ENCODE results near the gene RASAL2.
"Not testable (repeated sequence)": the region's sequence is repeated elsewhere in the genome, so short reads cannot be mapped to it uniquely, and the experiment has no call there.

The RASAL2 gene

DNA sequence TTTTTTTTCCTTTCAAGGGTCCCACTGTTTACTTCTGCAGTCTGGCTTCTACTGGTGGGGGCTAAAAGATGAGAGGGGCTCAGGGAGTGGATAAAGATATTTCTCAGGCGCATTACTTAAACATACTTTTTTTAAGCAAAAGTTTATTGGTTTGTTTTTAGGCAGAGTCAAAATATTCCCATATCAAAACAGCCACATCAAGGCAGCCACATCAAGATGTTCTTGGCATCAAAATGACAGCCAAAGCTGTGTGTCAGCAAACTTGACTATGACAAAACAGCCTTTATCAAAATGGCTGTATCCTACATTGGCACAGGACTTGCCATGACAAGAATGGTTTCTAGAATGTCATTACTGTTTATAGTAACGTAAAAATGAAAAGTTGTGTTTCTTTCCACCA, 22.1 kb upstream of the RASAL2 start:
- no peak for DNase-seq (ENCODE audit: low spot score)

DNA sequence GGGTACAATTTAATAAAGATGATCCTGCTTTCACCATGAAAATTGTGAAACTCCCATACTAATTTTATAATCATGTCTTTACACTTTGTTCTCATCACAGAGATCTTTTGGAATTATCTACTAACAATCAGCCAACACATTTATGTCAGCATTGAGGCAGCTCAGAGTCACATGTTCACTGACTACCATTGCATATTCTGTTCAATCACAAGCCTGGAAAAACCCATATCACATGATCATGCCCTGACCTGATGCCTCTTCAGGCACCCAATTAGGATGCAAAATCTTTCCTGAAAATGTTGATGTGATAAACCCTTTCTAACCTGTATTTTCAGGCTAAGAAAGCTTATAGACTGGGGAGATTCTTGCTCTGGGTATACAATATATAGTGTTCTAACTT, 21.6 kb upstream of the RASAL2 start:
- no peak for DNase-seq (ENCODE audit: low spot score)

DNA sequence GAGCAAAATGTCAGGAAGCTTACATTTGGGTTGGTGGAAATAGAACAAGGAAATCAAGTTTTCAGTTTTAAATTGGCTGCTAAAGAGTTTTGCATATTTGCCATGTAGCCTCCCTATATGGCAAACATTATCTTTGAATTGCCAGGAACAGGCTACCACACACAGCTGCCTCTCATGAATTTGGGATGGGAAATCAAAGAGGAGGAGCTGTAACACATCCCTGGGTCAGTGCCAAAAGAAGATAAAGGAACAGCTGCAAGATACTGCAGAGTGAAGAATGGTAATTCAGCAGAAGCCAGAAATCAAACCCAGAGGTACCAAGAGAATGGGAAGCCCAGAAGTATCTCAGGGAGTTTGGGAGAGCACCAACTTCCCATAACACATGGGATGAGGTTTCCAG, 18.6 kb upstream of the RASAL2 start:
- no peak for DNase-seq (ENCODE audit: low spot score)

DNA sequence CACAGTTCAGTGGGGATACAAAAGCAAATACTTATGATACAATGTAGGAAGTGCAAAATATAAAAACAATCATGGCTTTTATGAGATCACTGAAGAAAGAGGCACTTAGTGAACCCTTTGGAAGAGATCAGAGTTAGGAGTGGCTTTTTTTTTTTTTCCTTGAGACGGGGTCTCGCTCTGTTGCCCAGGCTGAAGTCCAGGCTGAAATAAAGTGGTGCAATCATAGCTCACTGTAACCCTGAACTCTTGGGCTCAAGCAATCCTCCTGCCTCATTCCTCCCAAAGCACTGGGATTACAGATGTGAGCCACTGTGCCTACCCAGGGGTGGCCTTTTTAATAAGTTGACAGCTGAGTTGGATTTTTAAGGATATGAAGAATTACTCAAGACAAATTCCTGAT, 17.3 kb upstream of the RASAL2 start:
- no peak for DNase-seq (ENCODE audit: low spot score)

DNA sequence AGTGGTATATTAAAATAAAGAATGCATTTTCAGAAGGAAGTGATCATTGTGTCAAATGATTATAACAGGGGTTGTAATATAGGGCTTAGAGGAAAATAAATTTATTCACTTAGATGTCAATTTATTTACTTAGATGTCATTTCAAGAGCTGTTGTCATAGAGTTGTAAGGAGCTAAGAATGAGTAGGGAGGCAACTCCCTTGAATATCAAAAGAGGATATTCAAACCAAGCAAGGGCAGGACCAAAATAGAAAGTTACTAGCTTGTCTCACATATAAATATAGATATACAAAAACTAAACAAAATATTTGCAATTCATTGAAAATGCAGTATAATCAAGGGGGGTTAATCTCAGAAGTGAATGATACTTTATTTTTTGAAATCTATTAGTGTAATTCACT, 16.0 kb upstream of the RASAL2 start:
- no peak for DNase-seq (ENCODE audit: low spot score)

DNA sequence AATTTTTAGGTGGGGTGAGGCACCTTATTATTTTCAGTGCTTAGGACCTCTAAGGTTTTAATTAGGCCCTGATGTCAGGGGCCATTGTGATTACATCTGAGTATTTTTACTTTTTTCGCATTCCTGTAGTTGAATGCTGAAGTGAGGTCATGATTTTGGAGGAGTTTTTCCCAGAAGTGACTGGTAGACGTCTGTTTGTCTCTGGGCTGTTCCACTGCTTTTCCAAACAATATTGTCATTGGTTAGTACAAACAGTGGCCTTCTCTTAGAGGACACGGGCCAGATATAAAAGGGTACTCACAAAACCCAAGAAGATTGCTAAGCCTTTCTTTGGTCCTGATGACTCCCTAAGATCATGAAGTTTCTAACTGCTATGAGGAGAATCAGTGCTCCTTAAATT, 7.6 kb upstream of the RASAL2 start:
- DNase-seq (ENCODE audit: low spot score) = no peak

DNA sequence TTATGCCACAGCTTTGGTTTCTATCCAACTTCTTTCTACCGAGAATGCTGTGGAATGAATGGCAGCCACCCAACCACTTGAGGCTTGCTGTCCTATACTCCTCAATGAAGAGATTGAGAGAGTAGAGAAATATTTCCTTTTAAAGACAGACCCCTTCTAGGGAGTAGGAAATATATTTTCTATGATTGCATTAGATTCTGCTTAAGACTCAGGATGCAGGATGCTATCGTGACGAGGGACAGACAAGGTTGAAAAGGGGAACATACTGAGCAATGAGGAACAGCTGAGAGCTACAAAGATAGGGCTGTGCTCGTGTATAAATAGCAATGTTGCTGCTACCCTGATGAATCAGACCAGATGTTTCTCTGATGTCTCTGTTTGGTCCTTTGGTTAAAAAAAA, 7.1 kb upstream of the RASAL2 start:
- no peak for DNase-seq (ENCODE audit: low spot score)

DNA sequence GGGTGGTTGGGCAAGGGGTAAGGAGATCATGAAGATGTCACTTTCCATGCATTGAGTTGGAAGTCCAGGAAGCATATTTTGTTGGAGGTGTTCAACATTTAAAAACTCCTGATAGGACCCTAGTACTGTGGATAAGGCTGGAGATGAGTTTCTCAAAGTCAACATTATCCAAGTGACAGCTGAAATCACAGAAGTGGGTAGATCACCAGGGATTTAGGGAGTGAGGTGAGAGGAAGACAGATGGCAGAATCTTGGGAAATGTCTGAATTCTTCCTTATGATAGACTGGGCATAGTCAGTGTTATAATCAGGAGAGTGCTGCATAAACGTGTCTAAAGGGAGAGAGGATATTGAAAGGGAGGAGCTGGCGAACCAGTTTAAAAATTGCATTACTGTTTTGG, 5.3 kb upstream of the RASAL2 start:
- no peak for DNase-seq (ENCODE audit: low spot score)

DNA sequence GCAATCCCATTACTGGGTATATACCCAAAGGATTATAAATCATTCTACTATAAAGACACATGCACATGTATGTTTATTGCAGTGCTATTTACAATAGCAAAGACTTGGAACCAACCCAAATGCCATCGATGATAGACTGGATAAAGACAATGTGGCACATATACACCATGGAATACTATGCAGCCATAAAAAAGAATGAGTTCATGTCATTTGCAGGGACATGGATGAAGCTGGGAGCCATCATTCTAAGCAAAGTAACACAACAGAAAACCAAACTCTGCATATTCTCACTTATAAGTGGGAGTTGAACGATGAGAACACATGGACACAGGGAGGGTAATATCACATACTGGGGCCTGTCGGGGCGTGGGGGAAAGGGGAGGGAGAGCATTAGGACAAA, 2.5 kb upstream of the RASAL2 start:
- DNase-seq (ENCODE audit: low spot score) = not testable (repeated sequence)

DNA sequence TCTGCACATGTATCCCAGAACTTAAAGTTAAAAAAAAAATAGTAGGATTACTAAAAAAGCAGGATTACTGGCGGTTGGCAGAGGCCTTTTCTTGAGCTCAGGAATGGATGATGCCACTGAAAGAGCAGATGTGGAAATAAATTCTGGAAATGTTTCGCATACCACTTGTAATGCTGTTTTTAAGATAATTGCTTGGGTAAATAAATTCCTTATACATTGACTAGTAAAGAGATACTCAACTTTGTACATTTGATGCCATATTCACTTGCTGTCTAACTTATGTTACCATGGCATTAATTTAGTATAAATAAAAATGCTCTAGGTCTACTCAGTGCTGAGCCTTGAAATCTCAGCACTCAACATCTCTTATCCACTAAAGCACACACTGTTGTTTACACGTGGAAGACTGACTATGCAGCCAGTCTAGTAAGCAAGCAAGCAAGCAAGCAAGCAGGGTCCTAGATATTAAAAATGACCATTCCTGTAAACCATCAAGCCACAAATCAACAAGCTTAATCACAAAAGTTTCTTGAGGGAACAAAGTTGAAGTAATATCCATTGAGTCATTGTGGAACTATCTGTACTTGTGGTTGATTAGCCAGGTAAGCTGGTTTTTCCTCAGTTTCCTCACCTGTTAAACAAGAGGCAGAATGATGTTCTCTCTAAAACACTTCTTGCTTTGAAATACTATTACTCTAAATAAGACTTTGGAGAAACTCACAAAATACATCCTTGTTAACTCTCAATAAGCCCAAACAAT, 1.7 kb upstream of the RASAL2 start:
- no peak for DNase-seq (ENCODE audit: low spot score)

DNA sequence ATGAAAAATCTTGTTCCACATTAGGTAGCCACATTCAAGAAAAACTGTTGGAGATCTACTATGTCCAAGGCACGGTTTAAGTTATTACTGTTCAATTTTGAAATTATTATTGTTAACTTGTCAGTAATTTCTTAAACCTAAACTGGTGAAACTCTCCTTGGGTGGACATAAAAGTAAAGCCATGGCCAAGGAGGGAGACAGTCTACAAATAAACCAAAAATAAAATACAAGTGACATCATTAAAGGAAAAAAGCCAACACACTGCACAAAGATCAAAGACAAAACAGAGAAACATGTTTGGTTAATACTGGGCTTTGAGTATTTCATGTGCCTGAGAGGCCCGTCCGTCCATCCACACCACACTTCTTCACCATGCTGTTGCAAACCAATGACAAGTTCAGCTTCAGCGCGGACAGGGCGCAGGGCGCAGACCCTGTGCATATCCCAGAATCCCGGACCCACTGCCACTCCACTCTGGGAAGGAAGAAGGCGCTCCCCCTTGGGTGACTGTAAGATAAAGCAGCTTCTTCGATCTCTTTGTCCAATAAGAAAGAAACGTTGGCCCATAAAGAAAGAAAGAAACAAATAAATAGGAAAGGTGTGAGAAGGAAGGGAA, 918 bp upstream of the RASAL2 start:
- DNase-seq (ENCODE audit: low spot score) = no peak

DNA sequence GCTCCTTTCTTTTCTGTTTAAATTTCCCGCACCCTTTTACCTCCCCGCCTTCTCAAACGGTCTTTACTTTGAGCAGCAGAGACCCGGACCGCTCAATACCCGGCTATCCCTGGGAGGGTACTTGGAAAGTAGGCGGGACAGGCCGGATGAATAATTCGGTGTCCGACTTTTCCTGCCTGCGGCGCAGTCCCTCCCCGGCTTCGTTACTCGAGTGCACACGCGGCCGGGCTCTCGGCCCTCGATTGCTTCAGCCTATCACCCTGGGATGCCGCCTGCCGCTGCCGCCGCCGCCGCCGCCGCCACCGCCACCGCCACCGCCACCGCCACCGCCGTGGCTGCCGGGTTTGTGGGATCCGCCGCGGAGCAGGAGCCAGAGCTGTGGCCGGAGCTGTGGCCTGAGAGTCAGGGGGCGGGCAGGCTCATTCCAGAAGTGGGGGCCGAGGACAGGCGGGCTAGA, 382 bp upstream of the RASAL2 start:
- DNase-seq (ENCODE audit: low spot score) = peak; percentile 96

DNA sequence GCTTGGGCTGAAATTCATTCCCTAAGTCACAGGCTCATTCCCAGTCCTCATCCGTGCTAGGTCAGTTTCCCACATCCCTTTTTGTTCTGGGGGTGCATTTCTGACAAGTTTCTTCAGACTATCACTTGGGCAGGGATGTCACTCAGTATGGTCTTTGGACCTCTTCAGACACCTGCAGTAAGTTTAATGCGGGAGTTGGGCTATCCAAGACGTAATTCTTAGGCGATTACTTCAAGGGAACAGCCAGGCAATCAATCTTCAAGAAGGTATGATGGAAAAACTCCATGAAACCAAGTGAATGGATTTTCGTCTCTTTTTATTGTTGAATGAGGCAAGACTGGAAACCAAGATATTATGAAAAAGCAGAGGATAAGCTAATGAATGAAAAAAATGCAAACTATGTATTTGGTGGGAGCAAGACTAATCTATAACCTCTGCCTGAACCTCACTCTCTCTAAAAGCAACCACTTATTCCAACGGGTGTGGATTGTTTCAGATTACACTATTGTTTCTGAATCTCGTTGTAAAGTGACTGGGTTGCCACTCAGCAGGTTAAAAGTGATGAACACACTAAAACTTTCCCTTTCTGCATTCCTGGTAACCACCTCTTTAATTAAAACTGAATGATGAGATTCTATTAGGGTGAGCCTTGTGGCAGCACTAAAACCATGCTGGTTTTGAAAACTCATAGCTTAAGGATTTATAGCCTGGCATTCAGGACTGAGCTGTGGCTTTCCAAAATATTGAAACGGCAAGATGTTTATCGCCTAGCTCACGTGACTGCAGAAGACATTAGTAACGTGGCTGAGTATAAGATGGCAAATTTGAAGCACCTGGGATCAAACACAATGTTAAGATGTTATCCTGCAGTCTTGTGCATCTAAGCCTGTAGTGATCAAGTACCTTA, 1.1 kb downstream of the RASAL2 start:
- DNase-seq (ENCODE audit: low spot score) = peak; percentile 68

DNA sequence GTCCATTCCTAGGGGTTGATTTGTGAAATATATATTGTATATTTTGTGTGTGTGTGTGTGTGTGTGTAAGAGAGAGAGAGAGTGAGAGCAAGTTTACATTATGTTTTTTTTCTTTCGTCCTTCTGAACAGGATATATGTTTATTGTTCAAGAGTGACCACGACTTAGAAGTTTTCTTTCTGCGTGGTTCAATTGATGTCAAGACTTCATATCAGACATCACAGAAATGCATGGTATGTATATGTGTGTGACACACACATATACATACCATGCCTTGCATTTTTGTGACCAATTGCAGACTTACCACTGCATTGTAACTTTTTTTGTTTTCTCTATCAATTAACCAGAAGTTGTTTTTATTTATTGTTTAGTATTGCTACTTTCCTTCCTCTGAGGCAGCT, 2.5 kb downstream of the RASAL2 start:
- DNase-seq (ENCODE audit: low spot score) = no peak

DNA sequence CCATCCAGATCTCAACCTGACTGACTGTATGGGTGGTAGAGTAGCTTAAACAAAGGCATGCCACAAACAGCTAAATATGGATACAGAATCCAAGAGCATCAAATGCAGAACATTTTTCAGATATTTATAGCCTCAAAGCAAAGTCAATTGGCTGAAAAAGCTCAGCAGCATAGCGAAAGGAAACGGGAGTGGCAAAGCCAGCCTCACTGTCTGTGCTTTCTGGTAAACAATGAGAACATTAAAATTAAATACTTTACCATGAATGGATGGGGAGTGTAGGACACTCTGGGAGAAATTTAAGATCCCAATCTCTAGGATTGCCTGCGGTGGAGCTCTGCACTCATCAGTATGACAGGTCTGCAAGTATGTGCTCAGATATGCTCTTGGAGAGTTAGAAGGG, 4.4 kb downstream of the RASAL2 start:
- no peak for DNase-seq (ENCODE audit: low spot score)

DNA sequence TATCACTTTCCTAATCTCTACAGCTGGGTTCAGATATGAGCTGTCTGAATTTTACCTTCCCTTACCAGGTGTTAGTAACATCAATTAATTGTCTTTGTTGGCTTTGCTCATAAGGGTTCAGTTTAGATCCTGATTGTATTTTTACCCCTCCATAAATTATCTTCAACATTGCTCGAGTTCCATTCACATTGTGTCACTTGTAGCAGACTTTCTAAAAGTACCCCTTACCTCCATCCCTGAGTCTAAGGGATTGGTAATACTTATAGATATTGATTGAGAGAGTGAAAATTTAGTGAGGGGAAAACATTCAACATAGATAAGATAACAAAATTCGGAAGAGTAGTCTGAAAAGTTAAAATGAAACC, 7.3 kb downstream of the RASAL2 start:
- no peak for DNase-seq (ENCODE audit: low spot score)

DNA sequence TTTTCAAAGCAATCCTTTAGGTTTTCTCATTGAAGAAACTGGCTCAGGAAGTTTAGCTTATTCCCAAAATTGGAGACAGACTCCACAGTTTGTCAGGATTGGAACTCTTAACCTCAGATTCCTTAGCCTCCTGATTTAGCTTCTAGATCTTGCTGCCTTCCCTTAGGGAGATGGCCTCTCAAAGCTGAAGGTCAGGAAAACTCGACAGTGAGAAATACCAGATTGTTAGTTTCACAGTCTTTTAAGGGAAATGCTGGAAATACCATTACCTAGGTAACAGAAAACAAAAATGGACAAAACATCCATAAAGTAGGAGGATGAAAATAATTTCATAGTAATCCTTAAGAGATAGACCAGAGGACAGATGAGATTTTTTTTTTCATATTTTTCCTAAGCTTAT, 7.8 kb downstream of the RASAL2 start:
- DNase-seq (ENCODE audit: low spot score) = no peak

DNA sequence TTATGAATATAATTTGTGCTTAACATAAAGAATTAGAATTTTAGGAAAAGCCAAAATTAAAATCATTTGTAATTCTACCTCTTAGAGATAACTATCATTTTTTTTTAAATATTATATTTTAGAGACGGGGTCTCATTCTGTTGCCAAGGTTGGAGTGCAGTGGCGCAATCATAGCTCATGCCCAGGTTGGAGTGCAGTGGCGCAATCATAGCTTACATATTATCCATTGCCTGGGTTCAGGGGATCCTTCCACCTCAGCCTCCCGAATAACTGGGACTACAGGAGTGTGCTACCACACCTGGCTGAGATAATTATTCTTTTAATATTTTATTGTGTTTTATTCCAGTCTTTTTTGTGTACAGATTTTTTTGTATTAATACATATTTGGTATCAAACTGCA, 8.3 kb downstream of the RASAL2 start:
- no peak for DNase-seq (ENCODE audit: low spot score)

DNA sequence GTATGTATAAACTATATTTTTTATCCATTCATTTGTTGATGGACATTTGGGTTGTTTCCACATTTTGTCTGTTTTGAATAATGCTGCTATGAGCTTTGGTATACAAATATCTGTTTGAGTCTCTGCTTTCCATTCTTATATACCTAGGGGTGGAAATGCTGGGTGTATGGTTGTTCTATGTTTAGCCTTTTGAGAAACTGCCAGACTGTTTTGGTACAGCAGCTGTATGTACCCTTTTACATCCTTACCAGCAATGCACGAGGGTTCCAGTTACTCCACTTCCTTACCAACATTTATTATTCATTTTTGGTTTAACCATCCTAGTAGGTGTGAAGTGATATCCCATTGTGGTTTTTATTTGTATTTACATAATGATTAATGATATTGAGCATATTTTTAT, 13.9 kb downstream of the RASAL2 start:
- no peak for DNase-seq (ENCODE audit: low spot score)

DNA sequence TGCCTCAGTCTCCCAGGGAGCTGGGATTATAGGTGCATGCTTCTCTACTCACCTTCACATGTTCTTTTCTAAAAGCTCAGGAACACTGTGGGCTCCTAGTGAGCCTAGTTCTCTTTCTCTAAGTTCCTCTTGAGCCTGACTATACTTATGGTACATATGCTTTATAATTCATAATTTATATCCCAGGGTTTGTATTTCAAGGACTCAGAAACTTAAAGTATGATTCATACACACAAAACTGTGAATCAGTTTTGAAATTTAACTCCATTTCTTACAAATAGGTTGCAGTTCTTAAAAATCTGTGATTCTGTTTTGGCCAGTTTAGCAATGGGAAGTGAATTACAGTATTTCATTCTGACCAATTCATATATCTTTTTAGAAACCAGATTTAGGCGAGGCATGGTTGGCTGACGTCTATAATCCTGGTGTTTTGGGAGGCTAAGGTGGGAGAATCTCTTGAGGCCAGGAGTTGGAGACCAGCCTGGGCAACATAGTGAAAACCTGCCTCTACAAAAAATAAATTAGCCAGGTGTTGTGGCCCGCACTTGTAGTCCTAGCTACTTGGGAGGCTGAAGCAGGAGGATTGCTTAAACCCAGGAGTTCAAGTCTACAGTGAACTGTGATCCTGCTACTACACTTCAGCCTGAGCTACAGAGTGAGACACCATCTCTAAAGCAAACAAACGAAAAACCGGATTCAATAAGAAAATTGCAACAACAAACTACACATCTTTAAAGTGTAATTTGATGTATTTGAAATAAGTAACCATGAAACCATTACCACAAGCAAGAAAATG, 15.6 kb downstream of the RASAL2 start:
- DNase-seq (ENCODE audit: low spot score) = no peak

DNA sequence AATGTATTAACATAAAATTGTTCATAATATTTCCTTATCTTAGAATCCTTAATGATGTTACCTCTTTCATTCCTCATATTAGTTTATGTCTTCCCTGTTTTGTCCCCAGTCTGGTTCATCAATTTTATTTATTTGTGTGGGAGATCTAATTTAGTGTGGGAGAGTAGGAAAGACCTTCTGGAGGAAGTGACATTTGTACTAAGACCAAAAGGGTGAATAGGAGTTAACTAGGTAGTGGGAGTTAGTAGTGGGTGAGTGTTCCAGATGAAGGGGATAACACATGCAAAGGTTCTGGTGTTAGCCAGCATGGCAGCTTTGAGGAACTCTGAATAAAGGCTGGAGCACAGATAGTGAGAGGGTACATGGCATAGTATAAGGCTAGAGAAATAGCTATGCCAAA, 21.4 kb downstream of the RASAL2 start:
- DNase-seq (ENCODE audit: low spot score) = no peak

DNA sequence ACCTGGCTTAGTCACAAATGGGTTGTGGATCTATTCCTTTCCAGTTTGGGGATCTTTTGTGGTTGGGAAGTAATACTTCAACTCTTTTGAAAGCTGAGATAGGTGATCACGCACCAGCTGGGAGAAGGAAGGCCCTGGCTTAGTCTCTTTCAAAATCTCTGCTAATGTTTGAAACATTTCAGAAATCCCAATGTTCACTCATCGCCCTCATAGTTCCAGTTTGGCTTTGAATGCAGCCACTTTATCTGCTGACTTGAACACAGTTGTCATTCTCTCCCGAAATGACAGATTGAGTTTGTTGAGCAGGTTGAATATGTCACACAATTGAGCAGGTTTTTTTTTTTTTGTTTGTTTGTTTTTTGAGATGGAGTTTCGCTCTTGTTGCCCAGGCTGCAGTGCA, 24.6 kb downstream of the RASAL2 start:
- DNase-seq (ENCODE audit: low spot score) = no peak

All from RKO (cell line).